Measurements from ENCODE around the gene RANGAP1. TPM values are rescaled to one million over a fixed set of nuclear protein-coding genes. Genes with fewer than 3 reads are reported as not detected.

RANGAP1 gene
- total and polyA plus RNA-seq, 2 of the 8 experiments (the other 6 are each of a cell fraction or from before 2014, with no cell fraction given) = 121 to 171 TPM

- DNase-seq (ENCODE audit: low read depth in 1 of 2, low spot score in 2 of 2) (no peak), FAIRE-seq (no peak)
- CTCF ChIA-PET (ENCODE audit: partially characterized antibody) = interaction anchor here (0.7 kb wide), 2 partner anchors 25 to 32 kb away, joined by 3 to 4 read pairs; no protein-coding TSS in a partner anchor
- Histone ChIP-seq H4K8ac (ENCODE audit: extremely low read depth, insufficient read depth, low read length) (no peak overlapping the region), H2AK5ac (ENCODE audit: low read depth, low read length) (no peak overlapping the region), H2BK20ac (ENCODE audit: low read length) (no peak overlapping the region), H3K27me3 (replicated peaks in 1 of 4; ENCODE audit: control insufficient read depth in 3 of 4, extremely low read depth in 1 of 4, insufficient read depth in 3 of 4, low read length in 3 of 4) (no peaks in the 10 kb centered on the region; a peak in 1 of 7 replicates), H2BK120ac (replicated peaks; ENCODE audit: low read depth, low read length) (no peak overlapping the region), H3K23me2 (ENCODE audit: low read depth, low read length) (peaks cover 2% of the 10 kb centered on the region; the same call in 1 of the 2 replicates), H2AFZ (ENCODE audit: low read length) (no peak overlapping the region), H3K4me3 (ENCODE audit: extremely low read depth in 1 of 4, insufficient read depth in 2 of 4, low read depth in 3 of 4, low read length in 4 of 4) (no peak overlapping the region), H3K9me3 (ENCODE audit: insufficient read depth in 2 of 2, low read depth in 1 of 2, low read length in 1 of 2) (no peaks in the 10 kb centered on the region), H3K23ac (ENCODE audit: insufficient read length) (no peak overlapping the region), H3K79me1 (ENCODE audit: low read depth, low read length) (no peaks in the 10 kb centered on the region), H3K14ac (ENCODE audit: insufficient read length) (no peak overlapping the region), H3K4me1 (replicated peaks in 1 of 4; ENCODE audit: control insufficient read depth in 3 of 4, insufficient read depth in 4 of 4, low read length in 3 of 4) (peaks cover 0 to 8% (median 8%) of the 10 kb centered on the region in 4 experiments; a peak in 5 of 7 replicates), H4K91ac (replicated peaks; ENCODE audit: insufficient read length, low read length) (no peak overlapping the region), H3K9ac (replicated peaks in 1 of 4; ENCODE audit: extremely low read depth in 1 of 4, low read depth in 3 of 4, low read length in 3 of 4) (no peak overlapping the region), H2BK5ac (ENCODE audit: low read depth, low read length) (no peak overlapping the region), H3K4ac (replicated peaks; ENCODE audit: insufficient read length, low read depth, low read length) (no peak overlapping the region), H3K56ac (replicated peaks; ENCODE audit: insufficient read length, low read depth, low read length) (no peak overlapping the region), H3K4me2 (ENCODE audit: insufficient read depth in 1 of 2, low read depth in 2 of 2, low read length in 2 of 2) (no peak overlapping the region), H3K18ac (ENCODE audit: extremely low read depth, low read length) (no peak overlapping the region), H3K79me2 (ENCODE audit: control insufficient read depth in 1 of 2, insufficient read depth in 2 of 2, low read length in 2 of 2) (no peaks in the 10 kb centered on the region), H4K5ac (ENCODE audit: insufficient read length, low read depth, low read length) (no peak overlapping the region), H2BK15ac (ENCODE audit: low read length) (no peak overlapping the region), H3K27ac (ENCODE audit: low read depth, low read length) (no peak overlapping the region), H4K20me1 (replicated peaks in 1 of 2; ENCODE audit: control insufficient read depth in 1 of 2, insufficient read depth in 2 of 2, low read length in 2 of 2) (peaks cover 0 to 7% of the 10 kb centered on the region in 2 experiments), H2BK12ac (ENCODE audit: low read depth, low read length) (no peak overlapping the region), H3K36me3 (ENCODE audit: control insufficient read depth in 2 of 4, insufficient read depth in 4 of 4, low read length in 3 of 4) (peaks cover 2 to 15% (median 8%) of the 10 kb centered on the region in 4 experiments; a peak in 5 of 8 replicates)
- POLR2A ChIA-PET (ENCODE audit: partially characterized antibody) = interaction anchor here (0.7 to 4.2 kb wide), 5 partner anchors 15 to 219 kb away, joined by 3 to 23 read pairs (median 3); no protein-coding TSS in a partner anchor
- no peak for TF ChIP-seq RNF2 (IDR thresholded peaks at IDR 0.05; ENCODE audit: borderline replicate concordance, low read depth, low read length, missing control alignments, poor library complexity, severe bottlenecking)
- peak; percentile 69; the same call in 1 of the 2 replicates for TF ChIP-seq KDM1A (IDR thresholded peaks at IDR 0.05; ENCODE audit: borderline replicate concordance, low read length)
- 94% methylated on average over 18 of the region's 18 CpGs; no CpG with 5 or more reads in 1 of the 2 experiments for WGBS, 2 experiments (ENCODE audit: extremely low coverage in 1 of 2, insufficient coverage in 1 of 2, insufficient read length in 1 of 2, insufficient replicate concordance in 2 of 2, low coverage in 1 of 2, low lambda C conversion rate in 2 of 2, missing lambda C conversion rate in 1 of 2)
Observed at GRCh38 chr22:41242396-41243117, 43.4 kb downstream of the RANGAP1 start.
